ENCODE data around the gene JPH4. TPM values are rescaled to one million over a fixed set of nuclear protein-coding genes. Genes with fewer than 3 reads are reported as not detected.
A peak's percentile ranks its signal among the peaks of the same experiment; 100 is the strongest.
"Not testable (repeated sequence)": the region's sequence is repeated elsewhere in the genome, so short reads cannot be mapped to it uniquely, and the experiment has no call there.

JPH4 gene
- total and polyA plus RNA-seq, 5 experiments from 2014 or later: 0.07 to 0.29 TPM; not detected in 3

GRCh38 chr14:23604675-23605170 lies 26.1 kb upstream of the JPH4 start:
- H3K36me3 Mint-ChIP-seq: peaks cover 0 to 11% (median 7%) of the 10 kb centered on the region in 3 donors
- POLR2A ChIA-PET: no interaction called here
- H3K27ac Mint-ChIP-seq: no peak overlapping the region
- DNase-seq (no peak), ATAC-seq (no peak)
- H3K4me3 Mint-ChIP-seq: no peak overlapping the region
- peaks cover 0 to 12% (median 4%) of the 10 kb centered on the region in 9 donors for H3K9me3 Mint-ChIP-seq
- H3K4me1 Mint-ChIP-seq: peaks cover 11 to 34% (median 22%) of the 10 kb centered on the region in 4 donors
- peaks cover 0 to 3% (median 0%) of the 10 kb centered on the region in 5 donors for H3K27me3 Mint-ChIP-seq

- Mint-ChIP-seq H3K36me3 (peaks cover 0 to 16% (median 9%) of the 10 kb centered on the region in 3 donors), H3K4me3 (no peak overlapping the region), H3K9me3 (peaks cover 1 to 16% (median 7%) of the 10 kb centered on the region in 9 donors), H3K27me3 (peaks cover 0 to 5% (median 0%) of the 10 kb centered on the region in 5 donors), H3K27ac (no peak overlapping the region), H3K4me1 (peaks cover 5 to 28% (median 19%) of the 10 kb centered on the region in 4 donors)
- ATAC-seq (no peak), DNase-seq (no peak)
- POLR2A ChIA-PET: no interaction called here
Observed at GRCh38 chr14:23604148-23604547, 25.6 kb upstream of the JPH4 start.

- H3K27ac Mint-ChIP-seq: peak overlapping the region in 1 of 10 donors; percentile 24
Observed at GRCh38 chr14:23603103-23603502, 24.5 kb upstream of the JPH4 start.

GRCh38 chr14:23602181-23603095 lies 23.8 kb upstream of the JPH4 start:
- Mint-ChIP-seq H3K36me3 (peaks cover 0 to 11% (median 6%) of the 10 kb centered on the region in 3 donors), H3K4me1 (peaks cover 0 to 18% (median 12%) of the 10 kb centered on the region in 4 donors), H3K9me3 (peaks cover 0 to 13% (median 5%) of the 10 kb centered on the region in 9 donors), H3K27me3 (peaks cover 0 to 5% (median 0%) of the 10 kb centered on the region in 5 donors), H3K4me3 (no peak overlapping the region), H3K27ac (peak overlapping the region in 3 of 10 donors; percentile 10 to 31 (median 29))
- no peak for DNase-seq
- no peak for ATAC-seq
- POLR2A ChIA-PET: no interaction called here

More at GRCh38 chr14:23603103-23603502, 24.5 kb upstream of the JPH4 start:
- DNase-seq (no peak), ATAC-seq (no peak)
- Mint-ChIP-seq H3K36me3 (peaks cover 0 to 11% (median 6%) of the 10 kb centered on the region in 3 donors), H3K27me3 (peaks cover 0 to 5% (median 0%) of the 10 kb centered on the region in 5 donors), H3K9me3 (peaks cover 0 to 13% (median 5%) of the 10 kb centered on the region in 9 donors), H3K4me3 (no peak overlapping the region), H3K4me1 (peaks cover 0 to 19% (median 11%) of the 10 kb centered on the region in 4 donors)
- POLR2A ChIA-PET: no interaction called here

- Mint-ChIP-seq H3K9me3 (peaks cover 0 to 13% (median 5%) of the 10 kb centered on the region in 9 donors), H3K27me3 (peaks cover 0 to 5% (median 0%) of the 10 kb centered on the region in 5 donors), H3K4me3 (no peak overlapping the region), H3K4me1 (peaks cover 0 to 13% (median 8%) of the 10 kb centered on the region in 4 donors), H3K36me3 (peaks cover 0 to 11% (median 6%) of the 10 kb centered on the region in 3 donors), H3K27ac (peak overlapping the region in 1 of 10 donors; percentile 29)
- DNase-seq: no peak
- no peak for ATAC-seq
- POLR2A ChIA-PET: no interaction called here
Observed at GRCh38 chr14:23601845-23602180, 23.2 kb upstream of the JPH4 start.

- POLR2A ChIA-PET: no interaction called here
- no peak overlapping the region for H3K27ac Mint-ChIP-seq
- ATAC-seq: no peak
Observed at GRCh38 chr14:23601424-23601823, 22.8 kb upstream of the JPH4 start.

GRCh38 chr14:23600806-23601205 lies 22.2 kb upstream of the JPH4 start:
- peaks cover 0 to 4% (median 3%) of the 10 kb centered on the region in 4 donors for H3K4me1 Mint-ChIP-seq
- peaks cover 0 to 5% (median 0%) of the 10 kb centered on the region in 5 donors for H3K27me3 Mint-ChIP-seq
- no peak overlapping the region for H3K27ac Mint-ChIP-seq
- H3K9me3 Mint-ChIP-seq: peaks cover 0 to 13% (median 5%) of the 10 kb centered on the region in 9 donors
- POLR2A ChIA-PET: no interaction called here
- no peak for ATAC-seq
- DNase-seq: no peak
- H3K4me3 Mint-ChIP-seq: no peak overlapping the region
- H3K36me3 Mint-ChIP-seq: peaks cover 0 to 11% (median 6%) of the 10 kb centered on the region in 3 donors

More at GRCh38 chr14:23601424-23601823, 22.8 kb upstream of the JPH4 start:
- DNase-seq: no peak
- Mint-ChIP-seq H3K4me1 (peaks cover 0 to 9% (median 5%) of the 10 kb centered on the region in 4 donors), H3K9me3 (peaks cover 0 to 13% (median 5%) of the 10 kb centered on the region in 9 donors), H3K4me3 (no peak overlapping the region), H3K36me3 (peaks cover 0 to 11% (median 6%) of the 10 kb centered on the region in 3 donors), H3K27me3 (peaks cover 0 to 5% (median 0%) of the 10 kb centered on the region in 5 donors)

GRCh38 chr14:23600322-23600707 lies 21.7 kb upstream of the JPH4 start:
- no peak overlapping the region for H3K4me3 Mint-ChIP-seq
- ATAC-seq: no peak
- peaks cover 0 to 5% (median 0%) of the 10 kb centered on the region in 5 donors for H3K27me3 Mint-ChIP-seq
- H3K4me1 Mint-ChIP-seq: peaks cover 0 to 2% (median 0%) of the 10 kb centered on the region in 4 donors
- no peak overlapping the region for H3K27ac Mint-ChIP-seq
- H3K9me3 Mint-ChIP-seq: peaks cover 0 to 13% (median 5%) of the 10 kb centered on the region in 9 donors
- DNase-seq: no peak
- peaks cover 0 to 11% (median 6%) of the 10 kb centered on the region in 3 donors for H3K36me3 Mint-ChIP-seq
- POLR2A ChIA-PET: no interaction called here

- POLR2A ChIA-PET, H3K36me3 Mint-ChIP-seq, H3K4me3 Mint-ChIP-seq, H3K27me3 Mint-ChIP-seq, H3K9me3 Mint-ChIP-seq, H3K27ac Mint-ChIP-seq, DNase-seq, H3K4me1 Mint-ChIP-seq, ATAC-seq: not testable (repeated sequence)
Observed at GRCh38 chr14:23594191-23594590, 15.6 kb upstream of the JPH4 start.

- DNase-seq (no peak), ATAC-seq (no peak)
- Mint-ChIP-seq H3K4me3 (no peak overlapping the region), H3K27me3 (peaks cover 3 to 19% (median 11%) of the 10 kb centered on the region in 5 donors), H3K27ac (peak overlapping the region in 1 of 10 donors; percentile 71), H3K4me1 (peaks cover 0 to 11% (median 10%) of the 10 kb centered on the region in 4 donors), H3K9me3 (no peaks in the 10 kb centered on the region), H3K36me3 (peaks cover 0 to 5% (median 0%) of the 10 kb centered on the region in 3 donors)
- POLR2A ChIA-PET: interaction anchor here (0.6 to 2.2 kb wide), 2 partner anchors 12 to 21 kb away, joined by 4 to 9 read pairs; partner anchors contain the start of gene JPH4
Observed at GRCh38 chr14:23590198-23590597, 11.6 kb upstream of the JPH4 start.

- POLR2A ChIA-PET: interaction anchor here (0.6 to 2.2 kb wide), 4 partner anchors 11 to 341 kb away, joined by 3 to 9 read pairs (median 4); partner anchors contain the start of gene JPH4
- no peak for DNase-seq
- no peak overlapping the region for H3K27ac Mint-ChIP-seq
Observed at GRCh38 chr14:23589606-23590005, 11.0 kb upstream of the JPH4 start.

GRCh38 chr14:23588884-23589598 lies 10.5 kb upstream of the JPH4 start:
- Mint-ChIP-seq H3K9me3 (no peaks in the 10 kb centered on the region), H3K27ac (peak overlapping the region in 3 of 10 donors; percentile 27 to 49 (median 40)), H3K4me1 (peaks cover 0 to 11% (median 10%) of the 10 kb centered on the region in 4 donors), H3K36me3 (peaks cover 0 to 5% (median 0%) of the 10 kb centered on the region in 3 donors), H3K27me3 (peaks cover 4 to 23% (median 11%) of the 10 kb centered on the region in 5 donors), H3K4me3 (peak overlapping the region in 3 of 10 donors; percentile 12 to 39 (median 31))
- DNase-seq (peak; percentile 71 to 91 (median 81)), ATAC-seq (peak; percentile 96 to 97)
- POLR2A ChIA-PET: interaction anchor here (0.7 to 2.2 kb wide), 4 partner anchors 22 to 344 kb away, joined by 3 to 9 read pairs (median 3); no protein-coding TSS in a partner anchor

More at GRCh38 chr14:23589606-23590005, 11.0 kb upstream of the JPH4 start:
- Mint-ChIP-seq H3K9me3 (no peaks in the 10 kb centered on the region), H3K27me3 (peaks cover 3 to 19% (median 11%) of the 10 kb centered on the region in 5 donors), H3K4me3 (no peak overlapping the region), H3K4me1 (peaks cover 0 to 11% (median 10%) of the 10 kb centered on the region in 4 donors), H3K36me3 (peaks cover 0 to 5% (median 0%) of the 10 kb centered on the region in 3 donors)
- ATAC-seq: no peak

All from naive thymus-derived CD8-positive, alpha-beta T cell (primary cell).